Endothelial cell (in vitro differentiated cells): Measurements from ENCODE around the gene ADCY10. TPM values are rescaled to one million over a fixed set of nuclear protein-coding genes. Genes with fewer than 3 reads are reported as not detected.

ENCODE experiments used
- DNase-seq: peaks from one replicate; pipeline ENCODE4 v3.0.0; 2021; ENCODE audit warnings: low spot score
- H3K27ac Mint-ChIP-seq: one replicate; pipeline ENCODE4 v1.8.0; 2021; ENCODE audit warnings: mixed read lengths, inconsistent platforms; ENCODE audit not compliant: unreplicated experiment
- H3K27me3 Mint-ChIP-seq: one replicate; pipeline ENCODE4 v1.8.0; 2021; ENCODE audit warnings: mild to moderate bottlenecking, moderate library complexity, mixed read lengths, inconsistent platforms; ENCODE audit not compliant: unreplicated experiment
- H3K36me3 Mint-ChIP-seq: one replicate; pipeline ENCODE4 v1.8.0; 2021; ENCODE audit warnings: mild to moderate bottlenecking, low read depth, mixed read lengths, inconsistent platforms; ENCODE audit not compliant: unreplicated experiment
- H3K4me1 Mint-ChIP-seq: one replicate; pipeline ENCODE4 v1.8.0; 2021; ENCODE audit warnings: mild to moderate bottlenecking, mixed read lengths, inconsistent platforms; ENCODE audit not compliant: unreplicated experiment
- H3K4me3 Mint-ChIP-seq: one replicate; pipeline ENCODE4 v1.8.0; 2021; ENCODE audit warnings: mild to moderate bottlenecking, mixed read lengths, inconsistent platforms; ENCODE audit not compliant: unreplicated experiment
- H3K9me3 Mint-ChIP-seq: one replicate; pipeline ENCODE4 v1.8.0; 2021; ENCODE audit warnings: mixed read lengths, inconsistent platforms; ENCODE audit not compliant: unreplicated experiment
- CTCF ChIP-seq: fragments of 200-600 bp; sonication (generic); IDR thresholded peaks from one replicate; pipeline ENCODE4 v1.5.0; 2021; ENCODE audit warnings: antibody characterized with exemption; ENCODE audit not compliant: unreplicated experiment
- total RNA-seq: library from RNA; stranded (reverse); fragmentation: NEBNext Ultra II Directional; extraction: Animal tissue kit (Norgen Biotek cat#: 25700); gene quantifications from one replicate; pipeline ENCODE4 v1.2.1, GENCODE V29; 2021; ENCODE audit not compliant: unreplicated experiment

Gene ADCY10
- total RNA-seq, 1 donor from 2014 or later = 0.31 TPM

GRCh38 chr1:167764458-167765330, 149.2 kb downstream of the ADCY10 start:
- Mint-ChIP-seq H3K27ac (no peak overlapping the region), H3K27me3 (peaks cover 10% of the 10 kb centered on the region), H3K36me3 (peaks cover 67% of the 10 kb centered on the region), H3K9me3 (no peaks in the 10 kb centered on the region), H3K4me1 (peaks cover 61% of the 10 kb centered on the region), H3K4me3 (no peak overlapping the region)
- no peak for TF ChIP-seq CTCF
- DNase-seq = no peak

GRCh38 chr1:167763525-167764220, 150.3 kb downstream of the ADCY10 start:
- H3K9me3 Mint-ChIP-seq = no peaks in the 10 kb centered on the region
- peaks cover 8% of the 10 kb centered on the region for H3K27me3 Mint-ChIP-seq
- peaks cover 59% of the 10 kb centered on the region for H3K4me1 Mint-ChIP-seq
- H3K4me3 Mint-ChIP-seq = no peak overlapping the region
- no peak for TF ChIP-seq CTCF
- no peak for DNase-seq
- H3K27ac Mint-ChIP-seq = no peak overlapping the region
- H3K36me3 Mint-ChIP-seq = peaks cover 60% of the 10 kb centered on the region

- no peaks in the 10 kb centered on the region for H3K9me3 Mint-ChIP-seq
- H3K4me3 Mint-ChIP-seq = peak overlapping the region; percentile 17
- peaks cover 50% of the 10 kb centered on the region for H3K4me1 Mint-ChIP-seq
- peaks cover 8% of the 10 kb centered on the region for H3K27me3 Mint-ChIP-seq
- H3K36me3 Mint-ChIP-seq = peaks cover 48% of the 10 kb centered on the region
- no peak for DNase-seq
- H3K27ac Mint-ChIP-seq = peak overlapping the region; percentile 16
- TF ChIP-seq CTCF = no peak
Measured at GRCh38 chr1:167762061-167762746, 151.7 kb downstream of the ADCY10 start.

- Mint-ChIP-seq H3K4me1 (peaks cover 51% of the 10 kb centered on the region), H3K27me3 (peaks cover 7% of the 10 kb centered on the region), H3K4me3 (peak overlapping the region; percentile 38), H3K27ac (peak overlapping the region; percentile 61), H3K9me3 (no peaks in the 10 kb centered on the region), H3K36me3 (peaks cover 41% of the 10 kb centered on the region)
- no peak for DNase-seq
- no peak for TF ChIP-seq CTCF
Measured at GRCh38 chr1:167761400-167761799, 152.5 kb downstream of the ADCY10 start.

Other genes with a start within 250 kb of the ADCY10 start
- 441 TPM for gene MPZL1, start 192.2 kb downstream of the ADCY10 start, total RNA-seq
- 21.0 TPM for gene DCAF6, start 22.5 kb upstream of the ADCY10 start, total RNA-seq
- gene MPC2, start 22.9 kb upstream of the ADCY10 start, total RNA-seq = 33.7 TPM
- 40.9 TPM for gene GPR161, start 222.8 kb upstream of the ADCY10 start, total RNA-seq